CD8-positive, alpha-beta memory T cell (primary cell): ENCODE results near the gene POC1A. TPM values are rescaled to one million over a fixed set of nuclear protein-coding genes. Genes with fewer than 3 reads are reported as not detected.
"Not testable (repeated sequence)": the region's sequence is repeated elsewhere in the genome, so short reads cannot be mapped to it uniquely, and the experiment has no call there.

Experiments
- CTCF ChIA-PET: fragments of 350-600 bp; sonication (Branson Sonifier 250); formaldehyde crosslinking; loops from one replicate; lab custom pipeline; 2021; ENCODE audit warnings: antibody characterized with exemption; lab: Charles Lee
- POLR2A ChIA-PET: fragments of 350-600 bp; sonication (Branson Sonifier 250); formaldehyde crosslinking; loops from one replicate; lab custom pipeline; 2021; ENCODE audit warnings: antibody characterized with exemption; lab: Charles Lee
- DNase-seq, 5 donors: peaks; one replicate each; pipeline versions ENCODE4 v3.0.0 to v3.0.0-alpha.2; 2020 to 2022; ENCODE audit warnings: mixed read lengths in 1 of 5
- H3K27ac ChIP-seq: one replicate; pipeline ENCODE4 v1.7.0; 2013; ENCODE audit warnings: low read depth, mild to moderate bottlenecking, low read length, moderate library complexity
- H3K27me3 ChIP-seq: 2 replicates; pipeline ENCODE4 v1.7.0; 2013; ENCODE audit warnings: low read length, mild to moderate bottlenecking; ENCODE audit not compliant: insufficient read depth, poor library complexity, severe bottlenecking
- H3K36me3 ChIP-seq: 2 replicates; pipeline ENCODE4 v1.7.0; 2013; ENCODE audit warnings: mild to moderate bottlenecking, low read length, moderate library complexity; ENCODE audit not compliant: insufficient read depth
- H3K4me1 ChIP-seq: 2 replicates; pipeline ENCODE4 v1.7.0; 2013; ENCODE audit warnings: mild to moderate bottlenecking, low read length, moderate library complexity; ENCODE audit not compliant: insufficient read depth
- H3K4me3 ChIP-seq: 2 replicates; pipeline ENCODE4 v1.7.0; 2013; ENCODE audit warnings: mild to moderate bottlenecking, low read length
- H3K9me3 ChIP-seq: 2 replicates; pipeline ENCODE4 v1.7.0; 2013; ENCODE audit warnings: mild to moderate bottlenecking, low read length
- H3K27ac Mint-ChIP-seq, 8 donors: one replicate each; pipeline ENCODE4 v1.8.0; 2020 to 2021; ENCODE audit warnings: mixed read lengths in 8 of 8, mild to moderate bottlenecking in 6 of 8, inconsistent platforms in 3 of 8, moderate library complexity in 3 of 8
- H3K27me3 Mint-ChIP-seq, 2 donors: one replicate each; pipeline ENCODE4 v1.8.0; 2020 to 2021; ENCODE audit warnings: mixed read lengths in 2 of 2, mild to moderate bottlenecking in 1 of 2, moderate library complexity in 1 of 2
- H3K36me3 Mint-ChIP-seq, 3 donors: one replicate each; pipeline ENCODE4 v1.8.0; 2020 to 2021; ENCODE audit warnings: mixed read lengths in 3 of 3, inconsistent platforms in 1 of 3, mild to moderate bottlenecking in 1 of 3
- H3K4me1 Mint-ChIP-seq, 3 donors: one replicate each; pipeline ENCODE4 v1.8.0; 2020 to 2021; ENCODE audit warnings: mixed read lengths in 3 of 3, inconsistent platforms in 1 of 3, mild to moderate bottlenecking in 1 of 3
- H3K4me3 Mint-ChIP-seq, 7 donors: one replicate each; pipeline ENCODE4 v1.8.0; 2020 to 2021; ENCODE audit warnings: mixed read lengths in 7 of 7, mild to moderate bottlenecking in 6 of 7, moderate library complexity in 4 of 7, inconsistent platforms in 2 of 7
- H3K9me3 Mint-ChIP-seq, 5 donors: one replicate each; pipeline ENCODE4 v1.8.0; 2020 to 2022; ENCODE audit warnings: mixed read lengths in 5 of 5, mild to moderate bottlenecking in 3 of 5, moderate library complexity in 2 of 5, inconsistent platforms in 1 of 5
- polyA plus RNA-seq: library from polyadenylated mRNA; unstranded; fragments of 300-500 nt; fragmentation: Illumina TruSeq; gene quantifications from one replicate; pipeline ENCODE4 v1.2.3, GENCODE V29; 2021
- total RNA-seq, 2 experiments: library from RNA; stranded (reverse); gene quantifications; one replicate each; pipeline ENCODE4 v1.2.3, GENCODE V29; 2021

The POC1A gene
- total and polyA plus RNA-seq, 3 experiments from 2014 or later = 1.5 to 22.7 (median 22.6) TPM

DNA sequence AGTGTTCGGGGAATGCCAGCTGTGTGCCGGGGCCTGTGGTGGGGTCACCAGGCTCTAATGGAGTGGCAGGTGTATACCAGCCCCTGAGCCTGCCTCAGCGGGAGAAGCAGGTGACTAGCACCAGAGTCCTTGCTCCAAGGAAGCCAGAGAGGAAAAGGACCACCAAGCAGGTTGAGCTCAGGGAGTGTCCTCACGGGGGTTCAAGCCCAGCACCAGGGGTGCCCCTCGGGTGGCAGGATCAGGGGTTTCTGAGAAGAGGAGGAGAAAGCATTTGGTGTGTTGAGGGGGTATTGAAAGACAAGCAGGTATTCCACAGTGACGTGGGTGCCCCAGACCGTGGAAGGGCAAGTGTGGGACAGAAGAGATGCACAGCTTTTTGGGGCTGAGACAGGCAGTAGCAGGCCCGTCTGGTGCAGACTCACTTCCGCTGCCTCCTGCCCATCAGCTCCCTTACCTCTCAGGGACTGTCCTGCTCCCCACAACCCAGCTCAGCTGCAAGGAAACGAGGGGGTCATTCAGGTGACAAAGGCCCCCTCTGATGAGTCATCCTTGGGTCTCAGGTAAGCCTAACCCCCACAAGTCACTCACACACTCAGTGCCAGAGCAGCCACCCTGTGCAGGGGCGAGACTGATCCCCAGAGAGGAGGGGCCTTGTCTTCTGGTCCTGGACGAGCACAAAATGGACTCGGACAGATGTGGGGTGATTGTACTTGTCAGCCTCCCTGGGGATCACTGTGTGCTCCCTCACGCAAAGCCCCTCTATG, 21.4 kb upstream of the POC1A start:
- Histone ChIP-seq H3K9me3 (no peaks in the 10 kb centered on the region), H3K27me3 (no peaks in the 10 kb centered on the region), H3K36me3 (no peaks in the 10 kb centered on the region), H3K27ac (no peak overlapping the region), H3K4me1 (no peaks in the 10 kb centered on the region), H3K4me3 (no peak overlapping the region)
- ChIA-PET POLR2A (interaction anchor here (0.6 kb wide), 1 partner anchor 159 kb away, joined by 3 read pairs; no protein-coding TSS in a partner anchor), CTCF (interaction anchor here (1.3 to 1.4 kb wide), 3 partner anchors 10 to 174 kb away, joined by 3 read pairs; no protein-coding TSS in a partner anchor)
- H3K4me1 Mint-ChIP-seq = no peaks in the 10 kb centered on the region
- no peak overlapping the region for H3K4me3 Mint-ChIP-seq
- no peak overlapping the region for H3K27ac Mint-ChIP-seq
- H3K36me3 Mint-ChIP-seq = no peaks in the 10 kb centered on the region
- no peaks in the 10 kb centered on the region for H3K9me3 Mint-ChIP-seq
- no peak for DNase-seq
- no peaks in the 10 kb centered on the region for H3K27me3 Mint-ChIP-seq

DNA sequence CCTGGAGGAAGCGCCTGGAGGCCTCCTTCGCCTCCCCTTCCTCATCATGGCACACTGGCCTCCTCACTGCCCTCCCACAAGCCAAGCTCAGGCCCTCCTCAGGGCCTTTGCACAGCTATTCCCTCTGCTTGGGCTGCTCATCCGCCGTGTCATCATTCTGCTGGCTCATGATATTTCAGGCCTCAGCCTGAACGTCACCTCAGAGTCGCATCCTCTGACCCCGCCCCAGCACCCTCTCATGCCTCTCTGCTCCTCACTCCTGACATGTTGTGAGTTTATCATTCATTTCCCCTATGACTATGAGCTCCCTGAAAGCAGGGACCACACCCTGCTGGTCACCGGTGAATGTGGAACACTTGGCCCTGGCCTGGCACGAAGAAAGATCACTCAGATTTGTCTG, 20.7 kb upstream of the POC1A start:
- H3K4me1 Mint-ChIP-seq = no peaks in the 10 kb centered on the region
- no peaks in the 10 kb centered on the region for H3K27me3 Mint-ChIP-seq
- no peak overlapping the region for H3K4me3 ChIP-seq
- ChIA-PET POLR2A (no interaction called here), CTCF (interaction anchor here (1.4 kb wide), 1 partner anchor 11 kb away, joined by 3 read pairs; no protein-coding TSS in a partner anchor)
- no peaks in the 10 kb centered on the region for H3K27me3 ChIP-seq
- H3K36me3 ChIP-seq = no peaks in the 10 kb centered on the region
- H3K36me3 Mint-ChIP-seq = no peaks in the 10 kb centered on the region
- peak in 1 of 5 donors; percentile 31 for DNase-seq
- no peak overlapping the region for H3K27ac Mint-ChIP-seq
- no peak overlapping the region for H3K27ac ChIP-seq
- H3K9me3 Mint-ChIP-seq = no peaks in the 10 kb centered on the region
- H3K9me3 ChIP-seq = no peaks in the 10 kb centered on the region
- H3K4me1 ChIP-seq = no peaks in the 10 kb centered on the region
- no peak overlapping the region for H3K4me3 Mint-ChIP-seq

DNA sequence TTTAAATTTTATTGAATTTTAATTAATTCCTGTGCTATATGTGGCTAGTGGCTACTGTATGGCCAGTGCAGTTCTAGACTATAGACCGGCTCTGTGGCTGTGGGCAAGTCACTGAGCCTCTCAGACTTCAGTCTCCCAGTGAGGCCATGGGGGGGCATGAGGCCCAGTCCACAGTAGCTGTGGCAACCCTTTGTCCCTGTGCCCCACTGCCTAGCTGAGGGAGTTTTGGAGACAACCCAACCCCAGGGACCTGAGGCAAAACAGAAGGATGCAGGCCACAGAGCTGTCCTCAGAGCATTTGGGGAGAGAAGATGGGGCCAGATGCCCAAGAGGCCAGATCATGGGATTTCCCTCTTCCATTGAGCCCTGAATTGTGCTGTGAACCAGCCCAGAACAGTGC, 18.9 kb upstream of the POC1A start:
- no peak for DNase-seq
- Mint-ChIP-seq H3K27ac (no peak overlapping the region), H3K4me1 (no peaks in the 10 kb centered on the region), H3K27me3 (no peaks in the 10 kb centered on the region), H3K4me3 (no peak overlapping the region), H3K36me3 (no peaks in the 10 kb centered on the region), H3K9me3 (no peaks in the 10 kb centered on the region)
- Histone ChIP-seq H3K27me3 (no peaks in the 10 kb centered on the region), H3K36me3 (no peaks in the 10 kb centered on the region), H3K27ac (no peak overlapping the region), H3K4me3 (no peak overlapping the region), H3K9me3 (no peaks in the 10 kb centered on the region), H3K4me1 (no peaks in the 10 kb centered on the region)
- CTCF ChIA-PET = no interaction called here
- POLR2A ChIA-PET = no interaction called here

GRCh38 chr3:52172262-52172757, 18.1 kb upstream of the POC1A start:
- Mint-ChIP-seq H3K9me3 (no peaks in the 10 kb centered on the region), H3K27ac (no peak overlapping the region), H3K27me3 (no peaks in the 10 kb centered on the region), H3K36me3 (no peaks in the 10 kb centered on the region), H3K4me3 (no peak overlapping the region), H3K4me1 (no peaks in the 10 kb centered on the region)
- peak in 1 of 5 donors; percentile 2 for DNase-seq
- Histone ChIP-seq H3K4me1 (no peaks in the 10 kb centered on the region), H3K4me3 (no peak overlapping the region), H3K9me3 (no peaks in the 10 kb centered on the region), H3K36me3 (no peaks in the 10 kb centered on the region), H3K27me3 (no peaks in the 10 kb centered on the region), H3K27ac (no peak overlapping the region)
- ChIA-PET CTCF (no interaction called here), POLR2A (no interaction called here)

DNA sequence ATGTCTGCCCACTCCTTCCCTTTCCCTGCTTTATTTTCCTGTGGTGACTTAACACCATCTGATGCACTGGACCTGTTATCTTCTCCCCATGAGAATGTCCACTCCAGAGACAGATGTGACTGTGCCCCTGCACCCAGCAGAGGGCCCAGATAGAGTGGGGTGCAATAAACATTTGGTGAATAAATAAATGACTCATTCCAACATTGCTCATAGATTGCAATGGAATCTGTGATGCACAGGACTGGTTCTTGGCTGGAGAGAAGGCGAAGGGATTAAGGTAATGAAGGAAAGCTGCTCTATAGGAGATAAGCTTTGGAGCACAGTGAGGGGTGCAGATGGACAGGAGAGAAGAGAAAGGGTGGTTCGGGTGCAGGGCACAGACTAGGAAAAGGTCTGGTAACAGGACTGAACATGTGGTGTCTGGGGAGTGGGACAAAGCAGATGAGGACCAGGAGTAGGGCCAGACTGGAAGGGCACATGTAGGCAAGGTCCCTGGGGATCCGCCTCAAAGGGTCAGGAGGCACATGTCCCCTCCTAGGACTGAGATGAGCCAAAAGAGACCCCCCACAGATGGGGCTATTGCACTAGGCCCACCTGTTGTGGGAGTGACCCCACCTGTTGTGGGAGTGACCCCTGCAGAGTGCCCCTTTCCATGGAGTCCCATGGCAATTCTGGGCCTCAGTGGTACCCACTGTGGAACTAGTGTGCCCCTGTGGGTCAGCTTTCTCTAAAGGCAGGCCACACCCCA, 17.5 kb upstream of the POC1A start:
- no peak overlapping the region for H3K4me3 Mint-ChIP-seq
- POLR2A ChIA-PET = no interaction called here

GRCh38 chr3:52170217-52170616, 16.0 kb upstream of the POC1A start:
- H3K27ac Mint-ChIP-seq, H3K4me1 Mint-ChIP-seq, H3K36me3 Mint-ChIP-seq, H3K27ac ChIP-seq, H3K4me3 Mint-ChIP-seq, H3K4me3 ChIP-seq, H3K9me3 Mint-ChIP-seq, H3K9me3 ChIP-seq, POLR2A ChIA-PET, H3K27me3 ChIP-seq, H3K36me3 ChIP-seq, DNase-seq, H3K4me1 ChIP-seq, H3K27me3 Mint-ChIP-seq: not testable (repeated sequence)
- CTCF ChIA-PET = interaction anchor here (1.3 kb wide), 1 partner anchor 169 kb away, joined by 3 read pairs; no protein-coding TSS in a partner anchor

More for the DNA sequence above, 17.5 kb upstream of the POC1A start:
- H3K9me3 Mint-ChIP-seq = no peaks in the 10 kb centered on the region
- H3K27ac Mint-ChIP-seq = peak overlapping the region in 2 of 8 donors; percentile 1 to 91
- H3K27ac ChIP-seq = no peak overlapping the region
- no peaks in the 10 kb centered on the region for H3K4me1 Mint-ChIP-seq
- H3K27me3 ChIP-seq = no peaks in the 10 kb centered on the region
- DNase-seq = peak in 1 of 5 donors; percentile 41
- H3K36me3 ChIP-seq = no peaks in the 10 kb centered on the region
- CTCF ChIA-PET = interaction anchor here (1.3 kb wide), 1 partner anchor 170 kb away, joined by 3 read pairs; no protein-coding TSS in a partner anchor
- no peaks in the 10 kb centered on the region for H3K9me3 ChIP-seq
- no peak overlapping the region for H3K4me3 ChIP-seq
- H3K36me3 Mint-ChIP-seq = no peaks in the 10 kb centered on the region
- no peaks in the 10 kb centered on the region for H3K27me3 Mint-ChIP-seq
- H3K4me1 ChIP-seq = no peaks in the 10 kb centered on the region

GRCh38 chr3:52167240-52167639, 13.0 kb upstream of the POC1A start:
- Histone ChIP-seq H3K4me1 (no peaks in the 10 kb centered on the region), H3K4me3 (no peak overlapping the region), H3K27me3 (no peaks in the 10 kb centered on the region), H3K9me3 (no peaks in the 10 kb centered on the region), H3K36me3 (no peaks in the 10 kb centered on the region), H3K27ac (no peak overlapping the region)
- Mint-ChIP-seq H3K4me3 (no peak overlapping the region), H3K27me3 (no peaks in the 10 kb centered on the region), H3K36me3 (no peaks in the 10 kb centered on the region), H3K4me1 (no peaks in the 10 kb centered on the region), H3K9me3 (no peaks in the 10 kb centered on the region), H3K27ac (no peak overlapping the region)
- ChIA-PET CTCF (interaction anchor here (1.2 to 1.7 kb wide), 2 partner anchors 166 to 172 kb away, joined by 3 to 5 read pairs; no protein-coding TSS in a partner anchor), POLR2A (interaction anchor here (0.7 kb wide), 1 partner anchor 11 kb away, joined by 3 read pairs; no protein-coding TSS in a partner anchor)
- DNase-seq = peak in 1 of 5 donors; percentile 31
